ENCODE measurements around the gene PTCHD1. TPM values are rescaled to one million over a fixed set of nuclear protein-coding genes. Genes with fewer than 3 reads are reported as not detected.

Gene PTCHD1
- not detected in 2 replicates for total RNA-seq

DNA sequence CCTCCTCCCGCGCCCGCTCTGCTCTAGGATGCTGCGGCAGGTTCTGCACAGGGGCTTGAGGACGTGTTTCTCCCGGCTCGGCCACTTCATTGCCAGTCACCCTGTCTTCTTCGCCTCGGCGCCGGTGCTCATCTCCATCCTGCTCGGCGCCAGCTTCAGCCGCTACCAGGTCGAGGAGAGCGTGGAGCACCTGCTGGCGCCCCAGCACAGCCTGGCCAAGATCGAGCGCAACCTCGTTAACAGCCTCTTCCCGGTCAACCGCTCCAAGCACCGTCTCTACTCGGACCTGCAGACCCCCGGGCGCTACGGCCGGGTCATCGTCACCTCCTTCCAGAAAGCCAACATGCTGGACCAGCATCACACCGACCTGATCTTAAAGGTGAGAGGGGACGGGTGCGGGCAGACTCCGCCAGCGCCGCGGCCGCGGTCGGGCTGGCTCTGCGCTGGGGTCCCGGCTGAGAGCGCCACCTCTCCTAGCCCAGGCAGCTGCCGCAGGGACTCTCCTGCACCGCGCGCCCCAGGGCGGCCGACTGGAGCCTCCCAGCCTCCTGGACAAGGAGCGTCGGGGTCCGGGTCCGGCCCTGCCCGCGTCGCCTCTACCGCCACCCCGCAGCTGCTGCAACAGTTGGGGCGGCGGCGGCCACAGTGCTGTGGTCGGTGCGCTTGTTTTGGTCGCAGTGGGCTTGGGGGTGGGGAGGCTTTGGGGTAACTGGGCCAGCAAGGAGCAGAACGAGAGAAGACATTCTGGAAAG, at the start of gene PTCHD1:
PTCHD1 (plus strand) TSS at position 2 of the 752 bp plus-strand sequence; CDS start at position 29, 27 bp downstream.

Data from dermis lymphatic vessel endothelial cell (primary cell).